Cardiac muscle cell (in vitro differentiated cells and primary cell): ENCODE data around the gene TPP2. TPM values are rescaled to one million over a fixed set of nuclear protein-coding genes. Genes with fewer than 3 reads are reported as not detected.

ENCODE experiments used
- DNase-seq, 2 donors: peaks; one replicate each; pipeline versions ENCODE4 v3.0.0 to v3.0.0-alpha.2; 2010 to 2017; ENCODE audit warnings: low read depth in 1 of 2, low spot score in 1 of 2
- H3K27ac ChIP-seq: fragments of 200-600 bp; sonication (generic); 2 replicates; pipeline ENCODE4 v1.5.1; 2016
- H3K27me3 ChIP-seq: fragments of 200-600 bp; sonication (generic); 2 replicates; pipeline ENCODE4 v1.6.0; 2016; ENCODE audit warnings: control low read depth
- H3K36me3 ChIP-seq: fragments of 200-600 bp; sonication (generic); 2 replicates; pipeline ENCODE4 v1.5.1; 2016; ENCODE audit warnings: control low read depth
- H3K4me1 ChIP-seq: fragments of 200-600 bp; sonication (generic); 2 replicates; pipeline ENCODE4 v1.8.1; 2017; ENCODE audit warnings: low read depth, mild to moderate bottlenecking, mixed run types
- H3K4me3 ChIP-seq: fragments of 200-600 bp; sonication (generic); 2 replicates; pipeline ENCODE4 v1.5.1; 2016; ENCODE audit warnings: mild to moderate bottlenecking
- H3K9me3 ChIP-seq: fragments of 200-600 bp; sonication (generic); 2 replicates; pipeline ENCODE4 v1.5.1; 2017; ENCODE audit warnings: low read depth, mild to moderate bottlenecking, control low read depth
- polyA plus RNA-seq: library from polyadenylated mRNA; unstranded; fragments of >200 nt; fragmentation: Nextera tagmentation; extraction: Ambion mirVana; gene quantifications from 2 replicates; pipeline ENCODE4 v1.2.1, GENCODE V29; 2016
- total RNA-seq: library from RNA; depleted of rRNA; stranded (reverse); fragments of >200 nt; gene quantifications from 2 replicates; pipeline ENCODE4 v1.2.3, GENCODE V29; 2016
- TF ChIP-seq, protein P1 (sequence below): IDR thresholded peaks from 2 replicates; pipeline ENCODE4 v1.5.1; 2012; ENCODE audit warnings: low read depth, mild to moderate bottlenecking, low read length

The TPP2 gene
- total and polyA plus RNA-seq, 2 experiments from 2014 or later: 19.3 to 30.6 TPM

DNA sequence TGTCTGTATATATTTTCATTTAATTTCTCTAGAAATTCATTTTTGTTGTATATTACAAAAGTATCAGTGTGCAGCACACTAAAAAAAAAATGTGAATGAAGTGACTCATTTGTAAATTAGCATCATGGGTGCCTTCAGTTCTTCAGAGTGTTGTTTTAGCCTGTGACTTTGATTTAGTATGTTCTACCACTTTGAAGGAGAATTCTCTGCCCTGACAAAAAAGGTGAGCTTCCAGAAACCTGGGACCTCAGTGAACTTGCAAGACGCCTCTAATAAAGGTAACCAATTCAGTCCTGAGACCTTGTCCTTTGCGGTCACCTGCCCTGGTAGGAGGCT lies 95.7 kb downstream of the TPP2 start:
- no peaks in the 10 kb centered on the region for H3K27me3 ChIP-seq
- peaks cover 12% of the 10 kb centered on the region for H3K4me1 ChIP-seq
- H3K27ac ChIP-seq: no peak overlapping the region
- DNase-seq: no peak
- H3K4me3 ChIP-seq: no peak overlapping the region
- no peaks in the 10 kb centered on the region for H3K36me3 ChIP-seq
- TF ChIP-seq, protein P1, sequence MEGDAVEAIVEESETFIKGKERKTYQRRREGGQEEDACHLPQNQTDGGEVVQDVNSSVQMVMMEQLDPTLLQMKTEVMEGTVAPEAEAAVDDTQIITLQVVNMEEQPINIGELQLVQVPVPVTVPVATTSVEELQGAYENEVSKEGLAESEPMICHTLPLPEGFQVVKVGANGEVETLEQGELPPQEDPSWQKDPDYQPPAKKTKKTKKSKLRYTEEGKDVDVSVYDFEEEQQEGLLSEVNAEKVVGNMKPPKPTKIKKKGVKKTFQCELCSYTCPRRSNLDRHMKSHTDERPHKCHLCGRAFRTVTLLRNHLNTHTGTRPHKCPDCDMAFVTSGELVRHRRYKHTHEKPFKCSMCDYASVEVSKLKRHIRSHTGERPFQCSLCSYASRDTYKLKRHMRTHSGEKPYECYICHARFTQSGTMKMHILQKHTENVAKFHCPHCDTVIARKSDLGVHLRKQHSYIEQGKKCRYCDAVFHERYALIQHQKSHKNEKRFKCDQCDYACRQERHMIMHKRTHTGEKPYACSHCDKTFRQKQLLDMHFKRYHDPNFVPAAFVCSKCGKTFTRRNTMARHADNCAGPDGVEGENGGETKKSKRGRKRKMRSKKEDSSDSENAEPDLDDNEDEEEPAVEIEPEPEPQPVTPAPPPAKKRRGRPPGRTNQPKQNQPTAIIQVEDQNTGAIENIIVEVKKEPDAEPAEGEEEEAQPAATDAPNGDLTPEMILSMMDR: no peak
- H3K9me3 ChIP-seq: no peaks in the 10 kb centered on the region

DNA sequence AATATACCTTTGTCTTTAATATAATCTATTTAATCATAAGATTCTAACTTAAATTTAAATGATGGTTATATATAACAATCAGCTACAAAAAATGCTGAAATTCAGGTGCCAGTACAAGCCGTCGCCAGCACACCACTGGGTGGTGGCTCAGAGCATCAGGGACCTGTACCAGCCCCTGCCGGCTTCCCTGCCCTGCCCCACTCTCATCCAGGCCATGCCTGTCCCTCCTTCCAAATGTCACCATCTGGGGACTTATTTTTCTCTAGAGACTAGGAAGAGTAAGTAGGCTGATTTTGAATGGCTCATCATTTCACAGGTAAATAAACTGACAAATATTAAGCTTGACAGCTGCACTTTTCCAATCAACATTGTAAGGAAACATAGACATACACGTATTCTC lies 96.5 kb downstream of the TPP2 start:
- no peak overlapping the region for H3K4me3 ChIP-seq
- no peaks in the 10 kb centered on the region for H3K36me3 ChIP-seq
- peaks cover 11% of the 10 kb centered on the region for H3K4me1 ChIP-seq
- TF ChIP-seq, protein P1: no peak
- H3K27me3 ChIP-seq: no peaks in the 10 kb centered on the region
- H3K27ac ChIP-seq: no peak overlapping the region
- no peak for DNase-seq
- H3K9me3 ChIP-seq: no peaks in the 10 kb centered on the region

DNA sequence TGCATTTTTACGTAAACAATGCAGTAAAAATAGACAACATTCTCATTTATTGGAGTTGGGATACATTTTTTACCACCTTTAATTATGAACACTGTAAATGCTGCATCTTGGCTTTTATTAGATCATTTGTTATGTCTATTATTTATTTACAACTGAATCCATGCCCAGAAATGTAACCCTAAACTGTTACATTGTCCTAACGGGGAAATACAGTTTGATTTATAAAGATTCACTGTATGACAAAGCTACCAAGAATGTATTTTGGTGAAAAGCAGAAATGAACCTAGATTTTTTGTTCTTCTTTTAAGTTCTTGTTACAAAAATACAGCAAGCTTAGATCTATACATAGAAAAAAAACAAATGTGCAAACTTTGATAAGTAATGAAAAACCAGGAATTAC lies 97.0 kb downstream of the TPP2 start:
- no peaks in the 10 kb centered on the region for H3K36me3 ChIP-seq
- TF ChIP-seq, protein P1: no peak
- H3K27ac ChIP-seq: no peak overlapping the region
- no peak overlapping the region for H3K4me3 ChIP-seq
- H3K9me3 ChIP-seq: no peaks in the 10 kb centered on the region
- no peak for DNase-seq
- H3K4me1 ChIP-seq: peaks cover 6% of the 10 kb centered on the region
- no peaks in the 10 kb centered on the region for H3K27me3 ChIP-seq

DNA sequence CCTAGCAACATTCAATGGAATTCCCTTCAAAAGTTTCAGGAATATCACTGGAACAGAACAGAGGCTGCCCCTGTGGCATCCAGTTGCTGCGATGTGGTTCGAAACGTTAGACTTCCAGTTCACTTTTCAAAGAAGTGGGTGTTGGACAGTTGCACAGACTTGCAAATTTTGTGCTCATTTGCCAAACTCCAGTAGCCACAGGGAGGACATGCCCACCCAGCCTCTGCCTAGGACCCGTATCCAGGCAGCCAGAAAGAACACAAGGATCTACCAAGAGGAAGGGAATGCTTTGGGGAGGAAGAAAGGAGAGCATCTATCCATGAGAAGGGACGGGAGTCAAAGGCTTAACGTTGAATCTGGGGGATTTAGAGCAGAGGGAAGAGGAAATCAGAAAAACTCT lies 98.2 kb downstream of the TPP2 start, which contains the start of gene METTL21C:
Gene METTL21C (minus strand): TSS at position 108 of the 400 bp plus-strand sequence. CDS start 546 bp downstream, outside the sequence.
- no peak within 1 kb of the TSS for H3K27ac ChIP-seq
- H3K36me3 ChIP-seq: no peaks in the 10 kb centered on the region
- no peak for DNase-seq
- TF ChIP-seq, protein P1: no peak
- no peaks in the 10 kb centered on the region for H3K9me3 ChIP-seq
- no peak within 1 kb of the TSS for H3K4me3 ChIP-seq
- no peaks in the 10 kb centered on the region for H3K27me3 ChIP-seq
- peaks cover 6% of the 10 kb centered on the region for H3K4me1 ChIP-seq

DNA sequence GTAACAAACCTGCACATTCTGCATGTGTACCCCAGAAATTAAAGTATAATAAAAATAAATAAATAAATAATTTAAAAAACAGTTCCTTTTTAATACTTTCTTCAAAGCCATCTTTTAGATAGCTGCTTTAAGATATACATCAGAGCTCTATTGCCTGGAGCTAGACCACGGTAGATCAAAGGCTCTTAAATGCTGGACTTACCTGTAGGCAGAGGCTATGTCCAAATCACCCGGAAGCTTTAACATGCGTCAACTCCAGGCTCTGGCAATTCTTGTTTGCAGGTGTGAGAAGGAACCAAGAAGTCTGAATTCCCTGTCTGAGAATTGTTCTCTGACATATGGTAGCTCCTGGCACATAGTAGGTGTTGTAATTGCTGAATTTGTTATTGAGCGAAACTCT lies 99.7 kb downstream of the TPP2 start:
- no peak for DNase-seq
- no peaks in the 10 kb centered on the region for H3K36me3 ChIP-seq
- TF ChIP-seq, protein P1: no peak
- peaks cover 13% of the 10 kb centered on the region for H3K4me1 ChIP-seq
- H3K4me3 ChIP-seq: no peak overlapping the region
- no peak overlapping the region for H3K27ac ChIP-seq
- H3K9me3 ChIP-seq: no peaks in the 10 kb centered on the region
- no peaks in the 10 kb centered on the region for H3K27me3 ChIP-seq

DNA sequence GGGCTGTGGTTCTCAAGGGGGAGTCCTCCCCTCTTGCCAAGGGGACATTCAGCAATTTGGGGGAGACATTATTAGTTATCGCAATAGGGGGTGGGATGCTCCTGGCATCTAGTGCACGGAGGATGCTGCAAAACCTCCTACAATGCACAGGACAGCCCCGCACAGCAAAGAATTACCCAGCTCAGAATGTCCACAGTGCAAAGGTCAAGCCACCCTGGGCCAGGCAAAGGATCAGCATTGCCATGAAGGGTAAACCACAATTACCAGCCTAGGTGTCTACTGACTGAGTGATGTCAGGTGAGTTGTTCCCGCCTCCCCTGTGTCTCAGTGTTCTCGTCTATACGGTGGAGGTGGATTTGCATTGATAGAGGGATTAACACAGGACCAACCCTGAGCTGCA lies 100.5 kb downstream of the TPP2 start:
- TF ChIP-seq, protein P1: no peak
- Histone ChIP-seq H3K36me3 (no peaks in the 10 kb centered on the region), H3K4me1 (peaks cover 11% of the 10 kb centered on the region), H3K9me3 (no peaks in the 10 kb centered on the region), H3K4me3 (no peak overlapping the region), H3K27me3 (no peaks in the 10 kb centered on the region), H3K27ac (no peak overlapping the region)
- DNase-seq: no peak
